Liver (tissue), 9 donors: Measurements from ENCODE around the gene KCNMA1. TPM values are rescaled to one million over a fixed set of nuclear protein-coding genes. Genes with fewer than 3 reads are reported as not detected.

ENCODE experiments used
- DNase-seq: peaks from one replicate; pipeline ENCODE4 v3.0.0-alpha.2; 2017; ENCODE audit warnings: low spot score
- H3K27ac ChIP-seq, 2 donors: one replicate each; pipeline ENCODE4 v1.7.0; 2013; ENCODE audit warnings: inconsistent platforms in 2 of 2, low read length in 2 of 2, control low read depth in 1 of 2, low read depth in 1 of 2, mild to moderate bottlenecking in 1 of 2
- H3K27me3 ChIP-seq, 4 donors: one replicate each; pipeline versions ENCODE4 v1.6.1 to v1.7.0; 2013; ENCODE audit warnings: low read length in 3 of 4, inconsistent platforms in 1 of 4, mild to moderate bottlenecking in 1 of 4, moderate library complexity in 1 of 4; ENCODE audit not compliant: control insufficient read depth in 4 of 4, insufficient read depth in 4 of 4
- H3K36me3 ChIP-seq, 4 donors: one replicate each; pipeline versions ENCODE4 v1.6.1 to v1.7.0; 2013; ENCODE audit warnings: low read length in 3 of 4, mild to moderate bottlenecking in 3 of 4, low read depth in 1 of 4, moderate library complexity in 1 of 4; ENCODE audit not compliant: control insufficient read depth in 4 of 4, insufficient read depth in 3 of 4
- H3K4me1 ChIP-seq, 4 donors: one replicate each; pipeline versions ENCODE4 v1.6.1 to v1.7.0; 2013; ENCODE audit warnings: low read length in 3 of 4, mild to moderate bottlenecking in 3 of 4, moderate library complexity in 1 of 4; ENCODE audit not compliant: control insufficient read depth in 4 of 4, insufficient read depth in 4 of 4
- H3K4me3 ChIP-seq, 3 donors: one replicate each; pipeline versions ENCODE4 v1.6.1 to v1.7.0; 2013; ENCODE audit warnings: low read length in 3 of 3, control low read depth in 1 of 3, low read depth in 1 of 3, mild to moderate bottlenecking in 1 of 3
- H3K9ac ChIP-seq, 2 donors: one replicate each; pipeline ENCODE4 v1.7.0; 2013; ENCODE audit warnings: low read length in 2 of 2, mild to moderate bottlenecking in 2 of 2, moderate library complexity in 2 of 2, control low read depth in 1 of 2, low read depth in 1 of 2
- H3K9me3 ChIP-seq, 4 donors: one replicate each; pipeline versions ENCODE4 v1.6.1 to v1.7.0; 2013; ENCODE audit warnings: low read length in 3 of 4; ENCODE audit not compliant: control insufficient read depth in 4 of 4
- FOXA1 ChIP-seq: IDR thresholded peaks from 2 replicates; pipeline ENCODE4 v1.6.1; 2016; ENCODE audit warnings: antibody characterized with exemption
- GABPA ChIP-seq, 2 donors: IDR thresholded peaks in 1 of 2; conservative IDR thresholded peaks in 1 of 2; 2 replicates each; pipeline ENCODE4 v1.6.1; 2016; ENCODE audit warnings: antibody characterized with exemption in 2 of 2, mild to moderate bottlenecking in 1 of 2, moderate library complexity in 1 of 2
- HNF4A ChIP-seq, 2 donors: conservative IDR thresholded peaks; 2 replicates each; pipeline ENCODE4 v1.6.1; 2016; ENCODE audit warnings: antibody characterized with exemption in 2 of 2, mild to moderate bottlenecking in 2 of 2
- JUND ChIP-seq, 2 donors: IDR thresholded peaks; 2 replicates each; pipeline ENCODE4 v1.6.1; 2016; ENCODE audit warnings: antibody characterized with exemption in 2 of 2
- NR2F2 ChIP-seq: IDR thresholded peaks from 2 replicates; pipeline ENCODE4 v1.6.1; 2016; ENCODE audit warnings: antibody characterized with exemption
- RAD21 ChIP-seq, 2 donors: IDR thresholded peaks; 2 replicates each; pipeline ENCODE4 v1.6.1; 2016; ENCODE audit warnings: antibody characterized with exemption in 2 of 2, mild to moderate bottlenecking in 2 of 2
- RXRA ChIP-seq, 2 donors: IDR thresholded peaks; 2 replicates each; pipeline ENCODE4 v1.6.1; 2017 to 2018; ENCODE audit warnings: antibody characterized with exemption in 2 of 2, mild to moderate bottlenecking in 1 of 2
- SP1 ChIP-seq: IDR thresholded peaks from 2 replicates; pipeline ENCODE4 v1.6.1; 2018; ENCODE audit warnings: antibody characterized with exemption, mild to moderate bottlenecking
- TAF1 ChIP-seq: conservative IDR thresholded peaks from 2 replicates; pipeline ENCODE4 v1.6.1; 2016; ENCODE audit warnings: antibody characterized with exemption, mild to moderate bottlenecking
- YY1 ChIP-seq: IDR thresholded peaks from 2 replicates; pipeline ENCODE4 v1.6.1; 2016; ENCODE audit warnings: antibody characterized with exemption, mild to moderate bottlenecking
- ZBTB33 ChIP-seq: IDR thresholded peaks from 2 replicates; pipeline ENCODE4 v1.6.1; 2016; ENCODE audit warnings: antibody characterized with exemption
- WGBS: extraction: QIAGEN DNeasy Blood & Tissue Kit; methylation state at CpG from one replicate; pipeline ENCODE4 v1.1.7; 2013; 5-methylcytosine and 5-hydroxymethylcytosine counted together
- polyA plus RNA-seq, 2 donors: library from polyadenylated mRNA; stranded (reverse) in 1 of 2; unstranded in 1 of 2; fragments of 200-250 nt in 1 of 2; fragments of >200 nt in 1 of 2; fragmentation: Nextera tagmentation in 1 of 2; extraction: Ambion mirVana in 1 of 2; gene quantifications; one replicate each; pipeline versions ENCODE4 v1.2.1 to v1.2.3, GENCODE V29; 2013 to 2015
- total RNA-seq, 2 donors: library from RNA; depleted of rRNA; stranded (reverse); fragments of >200 nt; gene quantifications; one replicate each; pipeline ENCODE4 v1.2.3, GENCODE V29; 2014
- TF ChIP-seq, protein P1 (sequence below): IDR thresholded peaks from 2 replicates; pipeline ENCODE4 v1.6.1; 2016; ENCODE audit warnings: antibody characterized with exemption, mild to moderate bottlenecking
- TF ChIP-seq, protein P2 (sequence below): fragments of 150-350 bp; IDR thresholded peaks from 2 replicates; pipeline ENCODE4 v1.5.1; 2017; ENCODE audit warnings: improper control_type of control experiment, low read depth, low read length; ENCODE audit not compliant: missing input control
- TF ChIP-seq, protein P3 (sequence below): IDR thresholded peaks from 2 replicates; pipeline ENCODE4 v1.6.1; 2016; ENCODE audit warnings: antibody characterized with exemption
- donor health status: healthy.
- donor health status: healthy.
- donor health status: healthy.
- donor health status: healthy.
- donor health status: healthy.

Gene KCNMA1
- total and polyA plus RNA-seq, 4 donors, result 2.5 to 9.7 (median 4.7) TPM

DNA sequence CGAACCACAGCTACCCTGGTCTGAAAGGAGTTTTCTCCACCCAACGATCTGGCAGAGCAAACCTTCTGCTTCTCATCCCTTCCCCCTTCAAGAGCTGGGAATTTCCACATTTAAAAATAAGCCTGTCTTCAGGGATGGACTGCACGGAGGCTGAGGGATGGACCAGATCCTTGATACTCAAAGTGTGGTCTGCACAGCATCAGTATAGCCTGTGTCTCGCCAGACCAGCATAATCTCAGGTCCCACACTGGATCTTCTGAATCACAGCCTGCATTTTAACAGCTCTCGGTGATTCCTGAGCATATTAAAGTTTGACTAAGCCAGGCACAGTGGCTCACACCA, 7.1 kb downstream of the KCNMA1 start (continued):
- TF ChIP-seq, protein P1, sequence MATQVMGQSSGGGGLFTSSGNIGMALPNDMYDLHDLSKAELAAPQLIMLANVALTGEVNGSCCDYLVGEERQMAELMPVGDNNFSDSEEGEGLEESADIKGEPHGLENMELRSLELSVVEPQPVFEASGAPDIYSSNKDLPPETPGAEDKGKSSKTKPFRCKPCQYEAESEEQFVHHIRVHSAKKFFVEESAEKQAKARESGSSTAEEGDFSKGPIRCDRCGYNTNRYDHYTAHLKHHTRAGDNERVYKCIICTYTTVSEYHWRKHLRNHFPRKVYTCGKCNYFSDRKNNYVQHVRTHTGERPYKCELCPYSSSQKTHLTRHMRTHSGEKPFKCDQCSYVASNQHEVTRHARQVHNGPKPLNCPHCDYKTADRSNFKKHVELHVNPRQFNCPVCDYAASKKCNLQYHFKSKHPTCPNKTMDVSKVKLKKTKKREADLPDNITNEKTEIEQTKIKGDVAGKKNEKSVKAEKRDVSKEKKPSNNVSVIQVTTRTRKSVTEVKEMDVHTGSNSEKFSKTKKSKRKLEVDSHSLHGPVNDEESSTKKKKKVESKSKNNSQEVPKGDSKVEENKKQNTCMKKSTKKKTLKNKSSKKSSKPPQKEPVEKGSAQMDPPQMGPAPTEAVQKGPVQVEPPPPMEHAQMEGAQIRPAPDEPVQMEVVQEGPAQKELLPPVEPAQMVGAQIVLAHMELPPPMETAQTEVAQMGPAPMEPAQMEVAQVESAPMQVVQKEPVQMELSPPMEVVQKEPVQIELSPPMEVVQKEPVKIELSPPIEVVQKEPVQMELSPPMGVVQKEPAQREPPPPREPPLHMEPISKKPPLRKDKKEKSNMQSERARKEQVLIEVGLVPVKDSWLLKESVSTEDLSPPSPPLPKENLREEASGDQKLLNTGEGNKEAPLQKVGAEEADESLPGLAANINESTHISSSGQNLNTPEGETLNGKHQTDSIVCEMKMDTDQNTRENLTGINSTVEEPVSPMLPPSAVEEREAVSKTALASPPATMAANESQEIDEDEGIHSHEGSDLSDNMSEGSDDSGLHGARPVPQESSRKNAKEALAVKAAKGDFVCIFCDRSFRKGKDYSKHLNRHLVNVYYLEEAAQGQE, result no peak
- no peak for TF ChIP-seq TAF1

- H3K9me3 ChIP-seq, result no peaks in the 10 kb centered on the region
- H3K4me1 ChIP-seq, result peaks cover 0 to 4% (median 1%) of the 10 kb centered on the region in 4 donors
- no peak overlapping the region for H3K9ac ChIP-seq
- 81% methylated on average over 11 of the region's 11 CpGs for WGBS
- no peak overlapping the region for H3K27ac ChIP-seq
- DNase-seq, result no peak
- no peak overlapping the region for H3K4me3 ChIP-seq
- TF ChIP-seq YY1 (no peak), NR2F2 (no peak), JUND (IDR thresholded peaks at IDR 0.05) (no peak), FOXA1 (no peak), GABPA (IDR thresholded peaks at IDR 0.05 in 1 of 2, conservative IDR thresholded peaks at IDR 0.05 in 1 of 2) (no peak), SP1 (no peak), RAD21 (IDR thresholded peaks at IDR 0.05) (no peak), HNF4A (conservative IDR thresholded peaks at IDR 0.05) (no peak), ZBTB33 (no peak), RXRA (IDR thresholded peaks at IDR 0.05) (no peak)
- TF ChIP-seq, protein P2, sequence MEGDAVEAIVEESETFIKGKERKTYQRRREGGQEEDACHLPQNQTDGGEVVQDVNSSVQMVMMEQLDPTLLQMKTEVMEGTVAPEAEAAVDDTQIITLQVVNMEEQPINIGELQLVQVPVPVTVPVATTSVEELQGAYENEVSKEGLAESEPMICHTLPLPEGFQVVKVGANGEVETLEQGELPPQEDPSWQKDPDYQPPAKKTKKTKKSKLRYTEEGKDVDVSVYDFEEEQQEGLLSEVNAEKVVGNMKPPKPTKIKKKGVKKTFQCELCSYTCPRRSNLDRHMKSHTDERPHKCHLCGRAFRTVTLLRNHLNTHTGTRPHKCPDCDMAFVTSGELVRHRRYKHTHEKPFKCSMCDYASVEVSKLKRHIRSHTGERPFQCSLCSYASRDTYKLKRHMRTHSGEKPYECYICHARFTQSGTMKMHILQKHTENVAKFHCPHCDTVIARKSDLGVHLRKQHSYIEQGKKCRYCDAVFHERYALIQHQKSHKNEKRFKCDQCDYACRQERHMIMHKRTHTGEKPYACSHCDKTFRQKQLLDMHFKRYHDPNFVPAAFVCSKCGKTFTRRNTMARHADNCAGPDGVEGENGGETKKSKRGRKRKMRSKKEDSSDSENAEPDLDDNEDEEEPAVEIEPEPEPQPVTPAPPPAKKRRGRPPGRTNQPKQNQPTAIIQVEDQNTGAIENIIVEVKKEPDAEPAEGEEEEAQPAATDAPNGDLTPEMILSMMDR, result no peak
- TF ChIP-seq, protein P1, result no peak
- TF ChIP-seq, protein P3, sequence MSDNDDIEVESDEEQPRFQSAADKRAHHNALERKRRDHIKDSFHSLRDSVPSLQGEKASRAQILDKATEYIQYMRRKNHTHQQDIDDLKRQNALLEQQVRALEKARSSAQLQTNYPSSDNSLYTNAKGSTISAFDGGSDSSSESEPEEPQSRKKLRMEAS, result no peak
- H3K36me3 ChIP-seq, result no peaks in the 10 kb centered on the region
- H3K27me3 ChIP-seq, result no peaks in the 10 kb centered on the region
Observed at GRCh38 chr10:77629775-77630506, 7.7 kb downstream of the KCNMA1 start.
